Activated naive CD8-positive, alpha-beta T cell treated with anti-CD3 and anti-CD28 coated beads, Interleukin-2, amount 10 ng/mL, durations not matched to agents 7 days and 5 days (primary cell): ENCODE results near the gene MAN1C1. TPM values are rescaled to one million over a fixed set of nuclear protein-coding genes. Genes with fewer than 3 reads are reported as not detected.

Experiments
- ATAC-seq: fragments of 150-1000 bp; cut with Tn5 transposase; one replicate; pipeline ENCODE4 v1.10.0; 2021; ENCODE audit warnings: low read depth, moderate library complexity
- POLR2A ChIA-PET: fragments of 350-600 bp; sonication (Branson Sonifier 250); formaldehyde crosslinking; loops from one replicate; lab custom pipeline; 2021; ENCODE audit warnings: antibody characterized with exemption; lab: Charles Lee
- DNase-seq: peaks from one replicate; pipeline ENCODE4 v3.0.0; 2021
- H3K27ac Mint-ChIP-seq: one replicate; pipeline ENCODE4 v1.8.0; 2022; ENCODE audit warnings: mild to moderate bottlenecking, mixed read lengths
- H3K27me3 Mint-ChIP-seq: one replicate; pipeline ENCODE4 v1.8.0; 2022; ENCODE audit warnings: mild to moderate bottlenecking, moderate library complexity, mixed read lengths
- H3K36me3 Mint-ChIP-seq: one replicate; pipeline ENCODE4 v1.8.0; 2021; ENCODE audit warnings: mild to moderate bottlenecking, mixed read lengths
- H3K4me1 Mint-ChIP-seq: one replicate; pipeline ENCODE4 v1.8.0; 2021; ENCODE audit warnings: mixed read lengths
- H3K4me3 Mint-ChIP-seq: one replicate; pipeline ENCODE4 v1.8.0; 2022; ENCODE audit warnings: mild to moderate bottlenecking, moderate library complexity, mixed read lengths
- H3K9me3 Mint-ChIP-seq: one replicate; pipeline ENCODE4 v1.8.0; 2021; ENCODE audit warnings: mixed read lengths
- total RNA-seq, 2 experiments: library from RNA; stranded (reverse); gene quantifications; one replicate each; pipeline ENCODE4 v1.2.3, GENCODE V29; 2021

MAN1C1 gene
- total RNA-seq, 2 experiments from 2014 or later: 20.5 to 20.9 TPM

DNA sequence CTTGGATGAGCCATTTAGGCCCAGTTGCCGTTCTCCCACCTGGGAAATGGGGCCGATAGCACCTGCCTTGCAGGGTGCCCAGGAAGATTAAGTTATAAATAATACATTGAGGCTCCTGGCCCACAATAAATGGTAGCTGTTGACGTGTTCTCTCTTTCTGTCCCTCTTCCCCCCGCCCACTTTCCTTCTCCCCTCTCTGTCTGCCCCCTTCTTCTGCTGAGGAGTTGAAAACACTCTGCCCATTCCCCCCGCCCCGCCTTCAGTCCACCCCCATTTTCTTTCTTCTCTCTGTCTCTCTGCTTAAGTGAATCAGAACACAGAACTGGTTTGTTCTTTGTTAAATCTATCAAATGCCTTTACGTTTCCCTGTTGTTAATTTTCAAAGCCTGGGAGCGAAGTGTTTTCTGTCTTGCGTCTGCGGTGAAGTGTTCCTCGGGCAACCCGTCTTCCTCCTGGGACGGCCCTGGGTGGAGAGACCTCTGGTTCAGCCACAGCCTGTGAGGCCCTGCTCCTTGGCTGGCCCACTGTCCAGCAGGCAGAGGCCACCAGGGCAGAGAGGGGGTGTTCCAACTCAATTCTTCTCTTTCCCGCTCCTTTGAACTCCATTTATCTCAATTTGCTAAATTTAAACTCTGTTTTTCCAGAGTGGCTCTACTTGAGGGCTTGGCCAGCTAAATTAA lies 154.1 kb downstream of the MAN1C1 start:
- DNase-seq (no peak), ATAC-seq (no peak)
- no peaks in the 10 kb centered on the region for H3K9me3 Mint-ChIP-seq
- peaks cover 17% of the 10 kb centered on the region for H3K27me3 Mint-ChIP-seq
- H3K27ac Mint-ChIP-seq: no peak overlapping the region
- POLR2A ChIA-PET: no interaction called here
- H3K36me3 Mint-ChIP-seq: peaks cover 40% of the 10 kb centered on the region
- H3K4me1 Mint-ChIP-seq: peaks cover 44% of the 10 kb centered on the region
- H3K4me3 Mint-ChIP-seq: no peak overlapping the region

DNA sequence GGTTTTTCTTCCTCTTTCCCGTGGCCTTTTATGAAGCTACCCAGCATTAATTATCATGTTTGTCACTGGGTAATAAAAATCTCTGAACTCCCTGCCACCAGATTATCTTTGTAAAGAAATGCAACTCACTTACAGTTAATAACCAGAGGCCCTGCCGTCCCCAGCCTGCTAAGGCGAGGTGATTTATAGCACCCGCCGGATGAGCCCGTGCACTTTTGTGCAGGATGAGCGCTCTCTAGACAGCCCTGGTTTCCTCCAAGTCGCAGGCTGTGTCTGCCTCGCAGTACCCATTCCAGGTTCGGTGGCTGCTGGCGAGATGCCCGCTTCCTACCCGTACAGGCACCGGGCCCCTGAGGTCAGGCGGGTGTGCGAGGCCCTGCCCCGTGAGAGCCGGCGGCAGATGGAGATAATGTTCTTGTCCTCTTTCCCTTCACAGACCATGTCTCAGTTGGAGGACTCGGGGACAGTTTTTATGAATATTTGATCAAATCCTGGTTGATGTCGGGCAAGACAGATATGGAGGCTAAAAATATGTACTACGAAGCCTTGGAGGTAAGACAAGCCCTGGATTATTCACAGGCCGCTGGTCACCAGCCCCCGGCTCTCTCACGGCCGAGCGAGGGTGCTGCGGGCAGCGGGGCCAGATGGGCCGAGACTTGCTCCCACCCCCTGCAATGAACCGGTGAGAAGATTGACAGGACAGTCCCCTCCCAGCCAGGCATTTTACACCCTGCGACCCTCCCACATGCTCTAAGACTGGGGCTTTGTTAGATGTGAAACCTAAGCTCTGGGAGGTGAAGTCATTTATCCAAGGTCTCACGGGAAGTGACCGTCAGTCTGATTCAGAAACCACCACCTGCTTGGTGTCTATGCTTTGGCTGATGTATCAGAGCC lies 154.9 kb downstream of the MAN1C1 start:
- Mint-ChIP-seq H3K27me3 (peaks cover 17% of the 10 kb centered on the region), H3K9me3 (no peaks in the 10 kb centered on the region), H3K4me3 (no peak overlapping the region), H3K36me3 (peaks cover 41% of the 10 kb centered on the region), H3K27ac (no peak overlapping the region), H3K4me1 (peaks cover 45% of the 10 kb centered on the region)
- ATAC-seq: no peak
- no peak for DNase-seq
- POLR2A ChIA-PET: no interaction called here

DNA sequence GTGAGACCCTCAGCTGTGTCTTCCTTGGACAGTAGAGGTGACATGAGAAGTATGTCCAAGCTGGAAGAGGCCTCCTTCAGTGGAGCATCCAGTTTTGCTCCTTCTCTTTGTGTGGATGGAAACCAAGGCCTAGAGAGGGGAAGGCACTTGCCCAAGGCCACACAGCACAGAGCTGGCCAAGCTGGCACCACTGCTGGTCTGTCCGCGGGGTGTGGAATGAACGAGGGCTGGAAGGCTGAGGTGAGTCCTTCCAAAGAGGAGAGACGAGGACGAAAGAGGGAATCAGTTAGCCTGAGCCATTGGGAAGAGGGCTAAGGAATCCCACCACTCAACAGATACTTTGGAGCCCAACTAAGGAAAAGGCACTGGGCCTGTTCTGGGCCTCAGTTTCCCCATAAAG lies 155.6 kb downstream of the MAN1C1 start:
- ATAC-seq: no peak
- Mint-ChIP-seq H3K9me3 (no peaks in the 10 kb centered on the region), H3K27me3 (peaks cover 17% of the 10 kb centered on the region), H3K4me3 (no peak overlapping the region), H3K27ac (no peak overlapping the region), H3K36me3 (peaks cover 42% of the 10 kb centered on the region), H3K4me1 (peaks cover 45% of the 10 kb centered on the region)
- POLR2A ChIA-PET: no interaction called here
- no peak for DNase-seq

DNA sequence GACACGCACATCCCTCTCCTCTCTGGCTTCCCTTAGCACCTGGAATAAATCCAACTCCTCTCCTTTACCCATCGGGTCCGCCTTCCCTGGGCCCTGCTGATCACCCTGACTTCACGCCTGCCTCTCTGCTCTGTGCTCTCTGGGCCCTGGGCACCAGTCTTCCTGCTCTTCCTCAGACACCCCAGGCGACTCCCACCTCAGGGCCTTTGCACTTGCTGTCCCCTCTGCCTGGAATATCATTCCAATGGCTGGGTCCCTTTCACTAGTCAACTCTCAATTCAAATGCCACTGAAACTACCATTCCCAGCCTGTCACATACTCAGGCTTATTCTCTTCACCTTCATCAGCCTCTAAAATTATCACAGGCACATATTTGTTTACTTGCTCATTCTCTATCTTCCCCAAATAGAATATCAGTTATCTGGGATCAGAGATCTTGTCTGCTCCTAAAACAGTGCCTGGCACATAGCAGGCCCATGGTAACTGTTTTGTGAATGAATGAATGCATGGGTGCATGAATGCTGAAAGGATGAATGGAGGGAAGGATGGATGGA lies 156.2 kb downstream of the MAN1C1 start:
- Mint-ChIP-seq H3K27me3 (peaks cover 17% of the 10 kb centered on the region), H3K4me3 (no peak overlapping the region), H3K27ac (no peak overlapping the region), H3K4me1 (peaks cover 40% of the 10 kb centered on the region), H3K36me3 (peaks cover 38% of the 10 kb centered on the region), H3K9me3 (no peaks in the 10 kb centered on the region)
- ATAC-seq (no peak), DNase-seq (no peak)
- POLR2A ChIA-PET: no interaction called here

DNA sequence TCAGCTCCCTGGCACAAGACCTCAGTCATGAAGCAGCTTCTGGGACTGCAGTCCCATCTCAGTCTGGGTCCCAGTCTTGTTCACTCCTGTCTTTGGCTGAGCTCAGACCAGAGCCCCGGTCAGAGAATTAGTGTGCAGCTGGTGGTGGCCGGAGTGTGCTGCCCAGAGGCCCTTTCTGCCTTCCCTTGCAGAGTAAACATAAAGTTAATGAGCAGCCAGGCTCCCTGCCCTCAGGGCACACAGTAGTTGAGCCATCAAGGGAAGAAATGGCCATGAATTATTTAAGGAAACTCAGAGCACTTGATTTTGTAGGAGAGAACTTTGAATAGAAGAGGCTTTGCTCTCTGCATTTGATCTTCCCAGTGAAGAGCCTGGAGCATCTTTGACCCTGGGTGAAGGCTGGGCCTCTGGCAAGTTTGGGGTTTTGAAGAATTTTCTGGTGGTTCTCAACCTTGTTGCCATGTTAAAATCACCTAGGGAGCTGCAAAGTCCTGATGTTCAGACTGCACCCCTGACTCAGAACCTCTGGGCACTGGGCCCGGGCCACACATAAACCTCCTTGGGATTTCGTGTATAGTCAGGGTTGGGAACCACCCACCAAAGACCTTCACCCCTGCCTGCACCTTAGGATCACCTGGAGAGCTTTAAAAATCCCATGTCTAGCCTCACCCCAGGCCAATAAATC lies 157.0 kb downstream of the MAN1C1 start:
- Mint-ChIP-seq H3K4me1 (peaks cover 40% of the 10 kb centered on the region), H3K36me3 (peaks cover 38% of the 10 kb centered on the region), H3K27me3 (peaks cover 17% of the 10 kb centered on the region), H3K9me3 (no peaks in the 10 kb centered on the region), H3K4me3 (peak overlapping the region; percentile 50), H3K27ac (no peak overlapping the region)
- POLR2A ChIA-PET: interaction anchor here (0.8 to 1.5 kb wide), 3 partner anchors 30 to 153 kb away, joined by 3 to 4 read pairs (median 3); no protein-coding TSS in a partner anchor
- no peak for ATAC-seq
- no peak for DNase-seq

DNA sequence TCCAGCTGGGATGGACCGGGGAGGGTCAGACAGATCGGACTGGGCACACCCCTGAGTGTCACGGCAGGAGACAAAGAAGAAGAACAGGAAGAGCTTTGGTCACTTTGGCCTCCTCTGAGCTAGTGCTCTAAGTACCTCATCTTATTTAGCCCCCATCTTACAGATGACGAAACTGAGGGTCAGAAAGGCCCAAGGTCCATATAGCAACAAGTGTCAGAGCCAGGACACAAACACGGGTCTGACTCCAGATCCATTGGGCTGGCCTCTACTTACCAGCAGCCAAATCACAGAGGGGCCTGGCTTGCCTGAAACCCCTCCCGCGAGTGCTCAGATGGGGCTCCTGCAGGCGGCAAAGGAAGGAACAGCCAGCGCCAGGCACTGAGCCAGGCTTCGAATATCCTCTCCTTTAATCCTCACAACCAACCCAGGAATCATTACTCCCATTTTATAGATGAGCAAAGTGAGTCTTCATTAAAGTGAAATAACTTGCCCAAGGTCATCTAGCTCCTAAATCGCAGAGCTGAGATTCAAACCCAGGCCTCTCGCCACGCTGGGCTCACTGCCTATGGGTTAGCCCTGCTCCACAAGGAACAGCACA lies 157.7 kb downstream of the MAN1C1 start:
- Mint-ChIP-seq H3K4me1 (peaks cover 37% of the 10 kb centered on the region), H3K27me3 (peaks cover 15% of the 10 kb centered on the region), H3K27ac (no peak overlapping the region), H3K36me3 (peaks cover 31% of the 10 kb centered on the region), H3K4me3 (peak overlapping the region; percentile 50), H3K9me3 (no peaks in the 10 kb centered on the region)
- ATAC-seq (no peak), DNase-seq (no peak)
- POLR2A ChIA-PET: interaction anchor here (0.7 to 1.6 kb wide), 8 partner anchors 8 to 155 kb away, joined by 3 to 6 read pairs (median 4); no protein-coding TSS in a partner anchor

DNA sequence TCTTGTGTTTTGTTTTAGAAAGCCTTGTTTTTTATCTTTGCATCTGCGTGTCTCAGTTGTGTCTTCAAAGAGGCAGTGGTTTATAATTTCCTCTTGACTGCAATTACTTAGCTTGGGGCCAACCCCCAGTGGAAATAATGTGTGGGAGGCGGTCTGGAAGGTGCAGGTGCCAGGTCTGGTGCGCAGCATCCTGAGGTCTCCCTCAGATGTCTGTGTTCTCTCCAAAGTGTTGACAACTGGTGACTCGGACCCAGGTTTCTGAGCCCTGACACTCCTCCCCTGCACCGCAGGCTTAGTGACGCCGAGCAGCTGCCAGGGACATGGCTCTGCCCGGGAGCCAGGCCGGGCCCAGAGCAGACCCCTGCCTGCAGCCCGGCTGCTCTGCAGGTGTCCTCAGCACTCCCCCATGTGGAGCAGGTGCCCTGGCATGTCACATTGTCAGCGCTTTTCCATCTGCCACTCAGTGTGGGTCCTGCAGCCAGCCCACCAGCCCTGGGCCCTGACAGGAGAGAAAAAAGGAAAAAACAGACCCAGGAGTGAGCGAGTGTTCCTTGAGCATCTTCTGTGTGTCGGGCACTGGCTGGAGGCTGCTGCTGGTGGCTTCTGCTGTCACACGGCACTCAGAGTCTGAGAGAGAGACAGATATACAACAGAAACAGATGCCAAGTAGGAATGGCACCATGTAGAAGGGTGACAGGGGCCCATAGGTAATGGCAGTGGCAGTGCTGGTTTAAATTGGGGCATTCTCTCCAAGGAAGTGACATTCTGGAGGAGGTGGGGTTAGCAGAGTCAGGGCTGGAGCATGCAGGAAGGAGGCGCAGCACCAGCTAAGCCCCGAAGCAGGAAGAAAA lies 158.6 kb downstream of the MAN1C1 start:
- peaks cover 13% of the 10 kb centered on the region for H3K27me3 Mint-ChIP-seq
- peak overlapping the region; percentile 76 for H3K27ac Mint-ChIP-seq
- DNase-seq: peak; percentile 71
- no peaks in the 10 kb centered on the region for H3K9me3 Mint-ChIP-seq
- H3K36me3 Mint-ChIP-seq: peaks cover 29% of the 10 kb centered on the region
- POLR2A ChIA-PET: interaction anchor here (0.7 to 1.6 kb wide), 7 partner anchors 9 to 156 kb away, joined by 3 to 6 read pairs (median 4); no protein-coding TSS in a partner anchor
- ATAC-seq: peak; percentile 87
- peaks cover 35% of the 10 kb centered on the region for H3K4me1 Mint-ChIP-seq
- peak overlapping the region; percentile 74 for H3K4me3 Mint-ChIP-seq

DNA sequence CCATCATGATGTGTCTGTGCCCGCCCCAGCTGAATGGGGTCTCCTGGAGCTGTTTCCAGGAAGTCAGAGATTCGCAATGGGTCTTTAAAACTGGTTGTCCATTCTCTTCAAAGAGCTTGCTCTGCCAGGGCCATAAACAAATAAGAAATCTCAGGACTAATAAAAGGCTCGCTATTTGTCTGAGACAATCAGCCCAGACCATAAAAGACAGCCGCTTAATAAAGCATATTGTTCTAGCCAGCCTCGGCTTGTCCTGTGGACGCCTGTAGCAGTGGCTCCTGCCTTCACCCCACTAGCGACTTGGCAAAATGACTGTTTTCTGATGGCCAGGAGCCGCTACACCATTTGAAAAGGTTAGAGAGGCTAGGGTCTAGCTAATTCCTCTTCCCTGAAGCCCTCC lies 162.8 kb downstream of the MAN1C1 start:
- peaks cover 12% of the 10 kb centered on the region for H3K36me3 Mint-ChIP-seq
- no peak for DNase-seq
- peaks cover 17% of the 10 kb centered on the region for H3K4me1 Mint-ChIP-seq
- no peaks in the 10 kb centered on the region for H3K27me3 Mint-ChIP-seq
- H3K9me3 Mint-ChIP-seq: no peaks in the 10 kb centered on the region
- ATAC-seq: no peak
- H3K4me3 Mint-ChIP-seq: no peak overlapping the region
- POLR2A ChIA-PET: no interaction called here
- H3K27ac Mint-ChIP-seq: no peak overlapping the region

DNA sequence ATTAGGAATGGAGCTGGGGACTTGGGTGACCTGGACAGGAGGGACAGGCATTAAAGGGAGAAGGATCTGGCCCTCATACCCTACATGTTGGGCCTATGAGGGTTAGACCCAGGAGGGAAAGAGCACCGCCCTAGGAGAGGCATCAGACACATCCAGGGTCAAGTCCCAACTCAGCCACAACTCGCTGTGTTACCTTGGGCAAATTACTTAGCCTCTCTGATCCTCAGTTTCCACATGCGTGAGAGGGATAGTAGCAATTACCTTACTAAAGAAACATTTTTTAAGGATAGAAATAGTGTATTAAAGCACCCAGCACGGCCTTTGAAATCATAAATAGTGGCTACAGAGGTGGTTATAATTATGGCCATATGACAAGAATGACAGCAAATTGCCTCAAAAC lies 163.3 kb downstream of the MAN1C1 start:
- DNase-seq (no peak), ATAC-seq (no peak)
- Mint-ChIP-seq H3K4me1 (peaks cover 12% of the 10 kb centered on the region), H3K9me3 (no peaks in the 10 kb centered on the region), H3K36me3 (peaks cover 12% of the 10 kb centered on the region), H3K27me3 (no peaks in the 10 kb centered on the region), H3K4me3 (no peak overlapping the region), H3K27ac (no peak overlapping the region)
- POLR2A ChIA-PET: no interaction called here

DNA sequence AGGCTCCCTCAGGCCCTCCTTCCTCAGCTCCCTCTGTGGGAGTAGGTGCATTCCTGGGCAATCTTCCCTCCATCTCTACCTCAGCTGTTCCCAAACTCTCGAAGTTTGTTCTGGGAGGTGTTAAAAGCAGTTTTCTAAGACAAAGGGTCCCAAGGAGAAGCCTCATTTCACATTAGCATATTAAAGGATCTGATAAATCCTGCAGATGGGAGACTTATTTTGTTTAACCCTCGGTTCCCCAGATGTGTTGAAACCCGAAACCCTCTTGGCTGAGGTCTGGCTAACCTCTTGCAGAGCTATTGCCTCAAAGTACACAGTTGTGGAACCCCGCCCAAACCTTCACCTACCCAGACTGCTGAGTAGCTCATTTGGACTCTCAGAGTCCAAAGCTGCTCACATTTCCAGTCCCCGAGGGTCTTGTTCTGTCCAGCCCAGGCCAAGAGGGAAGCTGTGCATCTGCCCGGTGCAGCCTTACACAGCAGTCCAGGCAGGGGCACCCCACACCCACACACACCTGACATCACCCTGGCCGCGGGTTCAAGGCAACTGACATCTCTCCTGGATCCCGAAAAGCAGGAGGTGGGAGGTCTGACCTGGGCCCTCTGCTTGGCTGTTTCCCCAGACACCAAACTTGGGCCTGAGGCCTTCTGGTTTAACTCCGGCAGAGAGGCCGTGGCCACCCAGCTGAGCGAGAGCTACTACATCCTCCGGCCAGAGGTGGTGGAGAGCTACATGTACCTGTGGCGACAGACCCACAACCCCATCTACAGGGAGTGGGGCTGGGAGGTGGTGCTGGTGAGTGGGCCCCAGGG lies 163.9 kb downstream of the MAN1C1 start:
- Mint-ChIP-seq H3K27ac (no peak overlapping the region), H3K27me3 (no peaks in the 10 kb centered on the region), H3K4me1 (peaks cover 6% of the 10 kb centered on the region), H3K4me3 (no peak overlapping the region), H3K9me3 (no peaks in the 10 kb centered on the region), H3K36me3 (peaks cover 12% of the 10 kb centered on the region)
- no peak for ATAC-seq
- no peak for DNase-seq
- POLR2A ChIA-PET: no interaction called here

DNA sequence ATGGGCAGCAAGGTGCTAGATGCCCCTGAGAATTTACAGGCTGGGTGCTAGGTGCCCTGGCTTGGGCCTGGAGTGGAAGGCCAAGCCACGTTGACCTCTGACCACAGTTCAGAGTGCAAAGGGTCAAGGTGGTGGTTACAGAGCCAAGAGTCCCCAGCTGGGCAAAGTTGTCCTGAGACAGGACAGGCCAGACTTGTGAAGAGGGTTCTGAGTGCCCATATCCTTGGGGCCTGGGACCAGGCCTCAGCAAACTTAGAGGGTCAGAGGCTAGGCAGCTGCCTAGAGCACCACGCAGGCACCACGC lies 164.5 kb downstream of the MAN1C1 start:
- POLR2A ChIA-PET: no interaction called here
- Mint-ChIP-seq H3K27me3 (no peaks in the 10 kb centered on the region), H3K27ac (no peak overlapping the region), H3K4me3 (no peak overlapping the region), H3K9me3 (no peaks in the 10 kb centered on the region), H3K4me1 (peaks cover under 1% of the 10 kb centered on the region), H3K36me3 (peaks cover 12% of the 10 kb centered on the region)
- DNase-seq (no peak), ATAC-seq (no peak)
